Thyroid gland (tissue), 4 donors: ENCODE measurements around the gene CSMD2.

ENCODE experiments used
- CTCF ChIP-seq, 6 experiments: fragments of 200-600 bp in 3 of 6; fragments of 450-650 bp in 3 of 6; sonication (generic) in 3 of 6; IDR thresholded peaks; one replicate each; pipeline ENCODE4 v1.5.1; 2016 to 2019; ENCODE audit warnings: antibody characterized with exemption in 6 of 6, mild to moderate bottlenecking in 2 of 6, inconsistent platforms in 1 of 6, moderate library complexity in 1 of 6
- POLR2A ChIP-seq, 2 donors: fragments of 450-650 bp; IDR thresholded peaks; one replicate each; pipeline ENCODE4 v1.6.1; 2017; ENCODE audit warnings: antibody characterized with exemption in 2 of 2, mild to moderate bottlenecking in 2 of 2, moderate library complexity in 1 of 2

- TF ChIP-seq POLR2A (IDR thresholded peaks at IDR 0.05), result no peak
- no peak for TF ChIP-seq CTCF (IDR thresholded peaks at IDR 0.05)
Observed at GRCh38 chr1:33768821-33769220, 396.2 kb downstream of the CSMD2 start.
